ENCODE data around the gene OBSL1.
A peak's percentile ranks its signal among the peaks of the same experiment; 100 is the strongest.

OBSL1 gene

DNA sequence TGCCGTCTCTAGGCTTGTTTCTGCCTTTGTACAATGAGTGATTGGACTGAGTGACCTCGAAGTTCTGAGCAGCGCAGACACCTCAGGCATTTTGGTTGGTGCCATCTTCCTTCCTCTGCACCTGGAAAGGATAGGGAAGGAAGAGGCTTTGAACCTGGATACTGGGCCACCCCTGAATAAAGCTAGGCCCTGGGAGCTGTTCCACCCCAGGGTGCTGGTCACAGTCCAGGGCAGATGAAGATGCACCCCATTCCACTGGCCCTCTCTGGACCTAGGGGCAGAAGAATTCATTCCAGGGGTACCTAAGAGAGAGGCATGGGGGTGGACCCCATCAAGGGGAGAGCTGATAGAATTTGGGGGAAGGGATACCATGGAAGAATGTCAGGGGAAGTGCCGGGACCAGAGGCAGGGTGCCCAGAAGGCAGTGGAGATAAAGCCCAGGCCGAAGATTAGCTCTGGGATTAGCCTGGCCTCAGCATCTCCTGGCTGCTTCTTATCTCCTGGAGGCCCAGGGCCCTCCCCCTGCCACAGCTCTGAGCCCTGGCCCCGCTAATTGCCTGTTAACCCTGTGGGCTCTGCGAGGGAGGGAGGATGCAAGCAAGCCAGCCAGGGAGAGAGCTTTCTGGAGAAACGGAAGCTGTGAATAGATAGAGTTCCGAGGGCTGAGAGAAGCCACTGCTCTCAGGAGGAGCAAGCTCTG, 45.7 kb downstream of the OBSL1 start:
- peaks cover 2% of the 10 kb centered on the region for H3K36me3 Mint-ChIP-seq (ENCODE audit: insufficient read depth)
- DNase-seq (ENCODE audit: low spot score in 2 of 2), result no peak
- H3K27ac Mint-ChIP-seq (ENCODE audit: low read depth), result no peak overlapping the region
- H3K9me3 Mint-ChIP-seq, result no peaks in the 10 kb centered on the region
- H3K4me1 Mint-ChIP-seq, result peaks cover 9% of the 10 kb centered on the region
- ATAC-seq (replicated peaks; ENCODE audit: extremely low read depth, poor library complexity, severe bottlenecking), result no peak
- peaks cover 95% of the 10 kb centered on the region for H3K27me3 Mint-ChIP-seq
- no peak overlapping the region for H3K4me3 Mint-ChIP-seq

DNA sequence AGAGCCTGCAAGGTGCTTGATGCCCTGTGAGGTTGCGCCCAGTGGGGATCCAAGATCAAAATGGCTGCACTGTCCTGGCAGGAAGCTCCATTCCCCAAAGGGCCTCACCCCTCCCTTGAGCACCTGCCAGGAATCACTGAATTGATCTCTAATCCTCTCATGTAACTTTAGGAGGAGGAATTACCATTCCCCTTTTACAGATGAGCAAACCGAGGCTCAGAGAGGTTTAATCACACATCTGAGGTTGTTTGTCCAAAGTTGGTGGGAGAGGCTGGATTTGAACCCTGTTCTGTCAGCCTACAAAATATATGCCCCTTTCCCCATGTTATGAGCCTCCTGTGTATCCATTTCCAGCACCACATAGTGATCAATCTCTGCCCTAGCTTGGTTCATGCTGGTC, 46.5 kb downstream of the OBSL1 start:
- no peak for ATAC-seq (replicated peaks; ENCODE audit: extremely low read depth, poor library complexity, severe bottlenecking)
- no peak for DNase-seq (ENCODE audit: low spot score in 2 of 2)
- Mint-ChIP-seq H3K4me3 (no peak overlapping the region), H3K27ac (ENCODE audit: low read depth) (no peak overlapping the region), H3K27me3 (peaks cover 95% of the 10 kb centered on the region), H3K9me3 (no peaks in the 10 kb centered on the region), H3K36me3 (ENCODE audit: insufficient read depth) (peaks cover 4% of the 10 kb centered on the region), H3K4me1 (peaks cover 9% of the 10 kb centered on the region)

DNA sequence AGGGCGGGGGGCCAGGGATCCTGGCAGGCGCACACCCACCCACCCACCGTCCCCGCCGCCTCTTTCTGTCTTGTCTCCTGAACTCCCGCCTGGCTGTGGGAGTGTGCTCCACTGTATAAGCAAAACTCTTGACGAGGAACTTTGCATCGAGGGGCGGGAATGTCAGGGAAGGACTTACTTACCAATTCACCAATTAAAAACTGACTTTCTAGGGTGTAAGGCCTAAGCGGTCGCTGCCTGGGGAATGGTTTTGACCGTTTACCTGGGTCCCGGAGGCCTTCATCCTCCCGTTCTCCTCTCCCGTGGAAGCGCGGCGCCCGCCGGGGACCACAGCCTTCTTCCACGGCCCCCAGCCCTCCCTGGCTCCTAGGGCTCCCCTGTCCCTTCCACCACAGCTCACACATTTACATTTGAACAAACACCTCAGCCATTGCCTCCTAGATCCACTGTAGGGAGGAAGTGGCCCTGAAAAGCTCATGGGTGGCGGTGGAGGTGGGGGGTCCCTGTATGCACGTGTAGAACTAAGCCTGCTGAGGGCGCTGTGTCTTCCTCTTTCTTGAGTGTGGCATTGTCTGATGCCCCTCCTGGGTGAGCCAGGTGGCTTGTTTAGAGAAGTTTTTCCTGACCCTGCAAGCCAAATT, 48.2 kb downstream of the OBSL1 start:
- Mint-ChIP-seq H3K27me3 (peaks cover 95% of the 10 kb centered on the region), H3K27ac (ENCODE audit: low read depth) (no peak overlapping the region), H3K4me3 (no peak overlapping the region), H3K4me1 (peaks cover 9% of the 10 kb centered on the region), H3K9me3 (no peaks in the 10 kb centered on the region), H3K36me3 (ENCODE audit: insufficient read depth) (peaks cover 4% of the 10 kb centered on the region)
- no peak for DNase-seq (ENCODE audit: low spot score in 2 of 2)
- no peak for ATAC-seq (replicated peaks; ENCODE audit: extremely low read depth, poor library complexity, severe bottlenecking)

DNA sequence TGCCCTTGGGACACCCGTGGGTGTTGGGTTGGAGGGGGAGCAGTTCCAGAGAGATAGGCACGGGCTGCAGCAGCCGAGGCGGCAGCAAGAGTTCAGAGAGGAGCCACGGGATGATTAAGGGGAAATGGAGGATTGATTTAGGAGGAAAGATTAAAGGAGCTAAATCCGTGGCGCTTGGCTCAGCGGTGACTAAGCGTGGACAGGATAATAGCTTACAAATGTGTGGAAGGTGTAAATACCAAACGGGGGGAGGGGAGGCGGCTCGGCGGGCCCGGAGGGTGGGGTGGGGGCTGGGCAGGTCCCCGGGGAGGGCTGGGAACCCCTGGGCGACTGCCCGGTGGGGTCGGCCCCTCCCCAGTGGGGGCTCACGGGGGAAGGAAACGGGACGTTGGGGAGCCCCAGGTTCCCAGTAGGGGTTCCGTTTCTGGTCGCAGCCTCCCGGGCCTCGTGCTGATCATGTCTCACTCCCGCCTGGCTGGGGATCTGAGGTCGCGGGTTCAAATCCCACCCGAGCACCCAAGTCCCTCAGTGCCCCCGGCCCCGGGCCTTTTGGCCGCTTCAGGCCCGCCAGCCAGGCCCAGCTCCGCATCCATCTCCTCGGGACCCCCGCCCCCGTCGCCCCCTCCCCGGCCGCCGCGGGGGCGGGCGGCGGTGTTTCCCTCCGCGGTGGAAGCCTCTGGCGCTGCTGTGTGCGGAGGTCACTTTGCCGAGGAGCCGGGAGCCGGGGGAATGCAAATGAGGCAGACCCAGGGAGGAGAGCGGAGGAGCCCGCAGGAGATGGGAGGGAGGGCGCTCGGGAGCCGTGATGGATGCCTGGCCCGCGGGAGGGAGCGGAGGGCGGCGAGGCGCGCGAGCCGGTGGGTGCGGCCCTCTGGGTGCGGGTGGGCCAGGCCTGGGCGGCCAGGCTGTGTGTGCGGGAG, 49.0 kb downstream of the OBSL1 start:
- no peaks in the 10 kb centered on the region for H3K9me3 Mint-ChIP-seq
- H3K36me3 Mint-ChIP-seq (ENCODE audit: insufficient read depth), result peaks cover 4% of the 10 kb centered on the region
- no peak for ATAC-seq (replicated peaks; ENCODE audit: extremely low read depth, poor library complexity, severe bottlenecking)
- H3K27ac Mint-ChIP-seq (ENCODE audit: low read depth), result no peak overlapping the region
- peak overlapping the region; percentile 1 for H3K4me3 Mint-ChIP-seq
- H3K27me3 Mint-ChIP-seq, result peaks cover 95% of the 10 kb centered on the region
- H3K4me1 Mint-ChIP-seq, result peaks cover 9% of the 10 kb centered on the region
- no peak for DNase-seq (ENCODE audit: low spot score in 2 of 2)

DNA sequence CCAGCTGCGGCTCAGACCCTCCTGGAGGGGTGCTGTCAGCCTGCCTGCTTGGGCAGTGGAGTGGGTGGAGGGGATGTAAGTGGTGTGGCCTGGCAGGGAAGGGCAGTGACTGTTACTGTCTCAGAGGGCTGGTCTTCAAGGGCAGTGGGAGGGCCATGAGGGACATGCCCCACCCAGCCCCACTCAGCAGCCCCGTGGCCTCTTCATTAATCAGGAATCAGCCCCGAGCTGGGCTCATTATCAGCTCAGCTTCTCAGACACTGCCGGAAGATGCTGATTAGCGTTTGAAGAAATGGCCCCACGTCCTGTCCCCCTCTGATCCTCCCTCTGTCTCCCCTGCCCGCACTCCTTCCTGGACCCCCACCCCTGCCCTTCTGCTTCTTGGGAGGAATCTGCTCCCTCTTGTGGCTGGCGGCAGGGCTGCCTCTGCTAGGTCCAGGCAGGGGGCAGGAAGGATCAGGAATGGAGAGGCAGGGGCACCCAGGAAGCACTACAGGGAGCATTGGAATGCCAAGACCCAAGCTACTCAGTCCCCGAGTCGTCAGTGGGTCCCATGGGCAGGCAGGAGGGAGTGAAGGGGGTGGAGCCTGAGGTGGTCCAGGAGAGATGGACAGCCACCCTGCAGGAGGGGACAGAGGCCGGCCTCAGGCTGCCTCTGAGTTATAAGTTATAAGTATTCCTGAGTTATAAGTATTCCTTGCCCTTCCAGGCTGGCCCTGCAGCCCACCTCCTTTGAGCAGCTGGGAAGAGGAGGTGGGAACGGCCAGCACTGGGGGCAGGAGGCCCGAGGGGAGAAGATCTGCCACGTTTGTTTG, 50.1 kb downstream of the OBSL1 start:
- Mint-ChIP-seq H3K9me3 (no peaks in the 10 kb centered on the region), H3K27ac (ENCODE audit: low read depth) (peak overlapping the region; percentile 45), H3K27me3 (peaks cover 95% of the 10 kb centered on the region), H3K4me3 (peak overlapping the region; percentile 6), H3K4me1 (peaks cover 9% of the 10 kb centered on the region), H3K36me3 (ENCODE audit: insufficient read depth) (peaks cover 4% of the 10 kb centered on the region)
- ATAC-seq (replicated peaks; ENCODE audit: extremely low read depth, poor library complexity, severe bottlenecking) (no peak), DNase-seq (ENCODE audit: low spot score in 2 of 2) (no peak)

DNA sequence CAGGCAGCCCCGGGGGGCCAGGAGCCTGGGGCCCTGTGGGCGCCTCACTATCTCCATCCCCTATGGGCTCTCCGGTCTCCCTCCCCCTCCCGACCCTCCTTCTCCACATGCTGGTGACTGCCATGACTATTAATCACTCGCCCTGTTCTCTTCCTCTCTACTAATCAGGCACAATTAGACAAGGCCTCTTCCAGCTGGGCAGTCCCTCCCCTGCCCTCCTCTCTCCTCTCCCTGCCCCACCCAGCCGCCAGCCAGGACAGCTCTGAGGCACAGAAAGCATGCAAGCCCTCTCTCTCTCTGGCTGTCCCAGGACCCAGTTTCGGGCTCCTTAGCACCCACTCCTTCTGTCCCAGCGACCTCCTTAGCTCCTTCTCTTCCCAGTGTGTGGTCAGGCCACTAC, 51.3 kb downstream of the OBSL1 start:
- H3K27ac Mint-ChIP-seq (ENCODE audit: low read depth), result no peak overlapping the region
- H3K4me3 Mint-ChIP-seq, result no peak overlapping the region
- peaks cover 95% of the 10 kb centered on the region for H3K27me3 Mint-ChIP-seq
- H3K36me3 Mint-ChIP-seq (ENCODE audit: insufficient read depth), result peaks cover 4% of the 10 kb centered on the region
- no peaks in the 10 kb centered on the region for H3K9me3 Mint-ChIP-seq
- ATAC-seq (replicated peaks; ENCODE audit: extremely low read depth, poor library complexity, severe bottlenecking) (no peak), DNase-seq (ENCODE audit: low spot score in 2 of 2) (no peak)
- peaks cover 9% of the 10 kb centered on the region for H3K4me1 Mint-ChIP-seq

DNA sequence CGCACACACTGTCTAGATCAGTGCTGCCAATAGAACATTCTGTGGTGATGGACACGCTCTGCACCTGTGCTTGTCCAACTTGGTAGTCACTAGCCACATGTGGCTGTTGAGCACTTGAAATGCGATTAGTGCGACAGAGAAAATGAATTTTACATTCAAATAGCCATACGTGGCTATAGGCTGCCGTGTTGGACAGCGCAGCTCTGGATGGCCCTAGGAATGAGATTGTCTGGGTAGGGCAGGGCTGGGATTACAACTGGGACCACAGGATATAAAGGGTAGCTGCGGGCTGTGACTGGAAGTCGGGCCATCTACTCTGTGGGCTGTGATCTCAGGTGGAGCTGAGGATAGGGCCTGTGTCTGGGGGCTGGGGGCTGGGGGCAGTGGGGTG, 51.8 kb downstream of the OBSL1 start:
- no peak overlapping the region for H3K4me3 Mint-ChIP-seq
- H3K36me3 Mint-ChIP-seq (ENCODE audit: insufficient read depth), result peaks cover 4% of the 10 kb centered on the region
- peaks cover 94% of the 10 kb centered on the region for H3K27me3 Mint-ChIP-seq
- H3K9me3 Mint-ChIP-seq, result no peaks in the 10 kb centered on the region
- no peak overlapping the region for H3K27ac Mint-ChIP-seq (ENCODE audit: low read depth)
- no peak for ATAC-seq (replicated peaks; ENCODE audit: extremely low read depth, poor library complexity, severe bottlenecking)
- peaks cover 9% of the 10 kb centered on the region for H3K4me1 Mint-ChIP-seq
- no peak for DNase-seq (ENCODE audit: low spot score in 2 of 2)

DNA sequence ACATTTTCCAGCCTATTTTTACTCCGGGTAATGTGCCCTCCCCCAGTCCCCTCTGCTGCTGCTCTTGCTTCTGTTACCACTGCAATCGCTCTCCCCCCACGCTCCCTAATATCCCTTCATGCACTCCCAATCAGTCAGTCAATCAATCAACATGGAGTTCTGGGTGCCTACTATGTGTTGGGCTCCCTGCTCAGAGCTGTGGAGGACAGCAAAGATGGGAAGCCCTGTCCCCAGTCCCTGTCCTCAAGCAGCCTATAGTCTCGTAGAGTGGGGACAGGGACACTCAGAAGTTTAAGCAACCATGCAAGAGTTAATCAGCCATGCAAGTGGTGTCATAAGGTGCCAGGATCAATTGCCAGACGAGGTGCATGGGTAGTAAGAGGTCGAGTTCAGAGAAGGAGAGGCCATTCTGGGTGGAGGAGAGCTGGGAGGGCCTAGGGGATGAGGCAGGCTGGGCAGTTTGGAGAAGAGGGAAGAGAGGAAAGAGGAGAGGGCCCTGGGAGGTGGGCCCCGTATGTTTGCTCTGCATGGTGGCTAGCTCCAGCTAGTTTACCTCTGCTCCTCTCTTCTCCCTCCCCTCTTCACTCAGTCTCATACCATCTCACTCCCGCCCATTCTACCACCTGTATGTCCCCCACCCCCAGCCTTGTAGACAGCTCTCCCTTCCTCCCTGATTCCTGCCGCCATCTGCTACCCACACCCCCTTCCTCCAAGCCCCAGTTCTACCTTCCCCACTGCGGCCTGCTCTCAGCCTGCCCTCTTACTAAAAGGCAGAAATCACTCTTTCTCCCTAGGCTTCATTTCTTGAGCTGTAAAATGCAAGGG, 53.2 kb downstream of the OBSL1 start:
- H3K9me3 Mint-ChIP-seq, result no peaks in the 10 kb centered on the region
- H3K36me3 Mint-ChIP-seq (ENCODE audit: insufficient read depth), result peaks cover 4% of the 10 kb centered on the region
- DNase-seq (ENCODE audit: low spot score in 2 of 2) (no peak), ATAC-seq (replicated peaks; ENCODE audit: extremely low read depth, poor library complexity, severe bottlenecking) (no peak)
- H3K4me3 Mint-ChIP-seq, result no peak overlapping the region
- no peak overlapping the region for H3K27ac Mint-ChIP-seq (ENCODE audit: low read depth)
- H3K4me1 Mint-ChIP-seq, result peaks cover 20% of the 10 kb centered on the region
- peaks cover 94% of the 10 kb centered on the region for H3K27me3 Mint-ChIP-seq

DNA sequence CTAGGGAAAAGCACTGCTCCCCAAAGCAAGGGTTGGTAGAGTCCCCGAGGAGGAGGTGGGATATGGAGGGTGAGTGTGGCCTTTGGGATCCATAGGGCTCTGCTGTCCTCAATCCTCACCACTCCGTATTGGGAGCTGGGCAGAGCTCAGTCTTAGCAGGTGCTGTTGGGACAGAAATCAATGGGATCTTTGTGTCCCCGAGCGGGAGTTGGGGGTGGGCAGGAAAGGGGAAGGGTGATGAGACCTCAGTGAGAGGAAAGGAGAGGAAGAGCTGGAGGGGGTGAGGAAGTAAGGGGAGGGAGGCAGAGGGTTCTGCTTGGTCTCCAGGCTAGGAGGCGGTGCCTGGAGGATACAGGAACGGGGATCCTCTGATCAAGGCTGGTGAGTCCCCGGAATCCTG, 54.5 kb downstream of the OBSL1 start:
- H3K27ac Mint-ChIP-seq (ENCODE audit: low read depth), result no peak overlapping the region
- H3K4me3 Mint-ChIP-seq, result no peak overlapping the region
- H3K36me3 Mint-ChIP-seq (ENCODE audit: insufficient read depth), result peaks cover 2% of the 10 kb centered on the region
- H3K27me3 Mint-ChIP-seq, result peaks cover 99% of the 10 kb centered on the region
- DNase-seq (ENCODE audit: low spot score in 2 of 2), result no peak
- H3K9me3 Mint-ChIP-seq, result no peaks in the 10 kb centered on the region
- no peak for ATAC-seq (replicated peaks; ENCODE audit: extremely low read depth, poor library complexity, severe bottlenecking)
- H3K4me1 Mint-ChIP-seq, result peaks cover 19% of the 10 kb centered on the region

DNA sequence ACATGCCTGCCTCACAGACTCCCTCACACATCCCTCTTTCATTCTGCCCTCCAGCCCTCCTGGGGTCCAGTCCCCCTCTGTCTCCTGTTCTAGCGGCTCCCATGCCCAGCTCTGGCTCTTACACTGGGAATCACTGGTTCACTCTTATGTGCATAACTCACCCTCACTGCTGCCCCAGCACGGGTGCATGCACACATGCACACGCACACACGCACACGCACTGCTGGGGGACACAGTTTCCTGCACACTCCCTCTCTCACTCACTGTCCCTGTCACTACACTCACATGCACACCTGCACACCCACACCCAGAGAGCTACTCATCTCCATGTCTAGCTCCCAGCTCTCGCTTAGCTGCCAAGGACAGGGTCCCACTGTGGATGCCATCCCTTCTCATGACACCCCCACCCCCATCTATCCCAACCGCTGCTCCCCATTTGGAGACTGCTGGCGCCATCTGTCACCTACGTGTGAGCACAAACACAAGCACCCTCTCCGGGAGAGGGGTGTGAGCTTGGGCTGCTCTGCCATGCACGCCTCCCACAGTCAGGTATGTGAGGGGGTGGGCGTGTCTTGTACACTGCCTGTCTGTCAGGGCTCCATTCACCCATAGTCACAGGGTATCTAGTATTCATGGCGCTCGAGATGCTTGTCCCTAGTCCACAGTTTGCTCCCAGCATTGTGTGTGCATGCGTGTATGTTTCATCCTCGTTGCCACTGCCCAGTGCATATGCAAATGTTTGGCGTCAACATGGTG, 55.3 kb downstream of the OBSL1 start:
- H3K4me3 Mint-ChIP-seq, result no peak overlapping the region
- peaks cover 14% of the 10 kb centered on the region for H3K4me1 Mint-ChIP-seq
- no peak for DNase-seq (ENCODE audit: low spot score in 2 of 2)
- peaks cover 2% of the 10 kb centered on the region for H3K36me3 Mint-ChIP-seq (ENCODE audit: insufficient read depth)
- no peak for ATAC-seq (replicated peaks; ENCODE audit: extremely low read depth, poor library complexity, severe bottlenecking)
- H3K27ac Mint-ChIP-seq (ENCODE audit: low read depth), result no peak overlapping the region
- no peaks in the 10 kb centered on the region for H3K9me3 Mint-ChIP-seq
- peaks cover 99% of the 10 kb centered on the region for H3K27me3 Mint-ChIP-seq

DNA sequence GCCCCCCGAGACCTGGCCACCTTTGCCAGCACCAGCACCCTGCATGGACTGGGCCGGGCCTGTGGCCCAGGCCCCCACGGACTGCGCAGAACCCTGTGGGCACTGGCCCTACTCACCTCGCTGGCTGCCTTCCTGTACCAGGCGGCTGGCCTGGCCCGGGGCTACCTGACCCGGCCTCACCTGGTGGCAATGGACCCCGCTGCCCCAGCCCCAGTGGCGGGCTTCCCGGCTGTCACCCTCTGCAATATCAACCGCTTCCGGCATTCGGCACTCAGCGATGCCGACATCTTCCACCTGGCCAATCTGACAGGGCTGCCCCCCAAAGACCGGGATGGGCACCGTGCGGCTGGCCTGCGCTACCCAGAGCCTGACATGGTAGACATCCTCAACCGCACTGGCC, 56.5 kb downstream of the OBSL1 start:
- H3K27me3 Mint-ChIP-seq, result peaks cover 99% of the 10 kb centered on the region
- no peaks in the 10 kb centered on the region for H3K9me3 Mint-ChIP-seq
- H3K27ac Mint-ChIP-seq (ENCODE audit: low read depth), result no peak overlapping the region
- H3K4me1 Mint-ChIP-seq, result peaks cover 26% of the 10 kb centered on the region
- H3K36me3 Mint-ChIP-seq (ENCODE audit: insufficient read depth), result no peaks in the 10 kb centered on the region
- ATAC-seq (replicated peaks; ENCODE audit: extremely low read depth, poor library complexity, severe bottlenecking) (no peak), DNase-seq (ENCODE audit: low spot score in 2 of 2) (no peak)
- no peak overlapping the region for H3K4me3 Mint-ChIP-seq
